Mucosa of rectum (tissue), 2 donors: ENCODE results near the gene NDUFB2.
"Not testable (repeated sequence)": the region's sequence is repeated elsewhere in the genome, so short reads cannot be mapped to it uniquely, and the experiment has no call there.

ENCODE experiments used
- H3K27ac ChIP-seq, 2 donors: one replicate each; pipeline ENCODE4 v1.7.0; 2013; ENCODE audit warnings: inconsistent platforms in 2 of 2, low read depth in 2 of 2, low read length in 2 of 2
- H3K27me3 ChIP-seq, 2 donors: one replicate each; pipeline ENCODE4 v1.7.0; 2013; ENCODE audit warnings: low read length in 2 of 2; ENCODE audit not compliant: control insufficient read depth in 2 of 2, insufficient read depth in 2 of 2
- H3K36me3 ChIP-seq, 2 donors: one replicate each; pipeline ENCODE4 v1.7.0; 2013; ENCODE audit warnings: low read length in 2 of 2; ENCODE audit not compliant: control insufficient read depth in 2 of 2, insufficient read depth in 2 of 2
- H3K4me1 ChIP-seq, 2 donors: one replicate each; pipeline ENCODE4 v1.7.0; 2013; ENCODE audit warnings: low read length in 2 of 2, mild to moderate bottlenecking in 1 of 2; ENCODE audit not compliant: control insufficient read depth in 2 of 2, insufficient read depth in 2 of 2
- H3K4me3 ChIP-seq, 2 donors: one replicate each; pipeline ENCODE4 v1.7.0; 2013; ENCODE audit warnings: low read length in 2 of 2
- H3K9ac ChIP-seq, 2 donors: one replicate each; pipeline ENCODE4 v1.7.0; 2013; ENCODE audit warnings: low read length in 2 of 2, low read depth in 1 of 2, mild to moderate bottlenecking in 1 of 2
- H3K9me3 ChIP-seq, 2 donors: one replicate each; pipeline ENCODE4 v1.7.0; 2013; ENCODE audit warnings: low read length in 2 of 2; ENCODE audit not compliant: control insufficient read depth in 2 of 2
- donor health status: healthy.
- donor health status: Normal muscosa, but diverticular disease.

The NDUFB2 gene

GRCh38 chr7:140702774-140703173 lies 6.3 kb downstream of the NDUFB2 start:
- H3K9me3 ChIP-seq: no peaks in the 10 kb centered on the region
- H3K4me1 ChIP-seq: peaks cover 3 to 7% of the 10 kb centered on the region in 2 donors
- H3K27me3 ChIP-seq: no peaks in the 10 kb centered on the region
- no peak overlapping the region for H3K9ac ChIP-seq
- no peak overlapping the region for H3K4me3 ChIP-seq
- H3K36me3 ChIP-seq: peaks cover 5 to 29% of the 10 kb centered on the region in 2 donors
- no peak overlapping the region for H3K27ac ChIP-seq

GRCh38 chr7:140704205-140704604 lies 7.7 kb downstream of the NDUFB2 start:
- Histone ChIP-seq H3K4me3 (no peak overlapping the region), H3K9ac (no peak overlapping the region), H3K36me3 (peaks cover 5 to 29% of the 10 kb centered on the region in 2 donors), H3K27me3 (no peaks in the 10 kb centered on the region), H3K27ac (no peak overlapping the region), H3K4me1 (no peaks in the 10 kb centered on the region), H3K9me3 (no peaks in the 10 kb centered on the region)

DNA sequence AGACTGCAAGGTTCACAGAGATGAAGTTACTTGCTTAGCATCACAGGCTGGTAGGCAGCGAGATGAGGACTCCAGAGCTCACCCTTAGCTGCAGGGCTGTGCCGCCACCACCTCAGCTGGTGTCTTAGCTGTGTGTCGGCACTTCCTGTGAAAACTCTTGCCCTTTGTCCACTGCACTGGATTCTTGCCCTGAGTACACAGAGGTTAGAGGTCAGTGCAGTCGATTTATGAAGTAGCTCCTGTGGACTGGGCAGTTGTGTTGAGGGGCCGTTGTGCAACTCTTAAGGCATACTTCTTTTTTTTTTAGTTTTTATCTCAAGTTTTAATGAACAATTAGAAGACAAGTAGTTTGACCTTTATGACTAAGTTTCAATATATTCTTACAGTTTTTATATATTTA lies 10.6 kb downstream of the NDUFB2 start:
- Histone ChIP-seq H3K27ac (no peak overlapping the region), H3K4me1 (no peaks in the 10 kb centered on the region), H3K4me3 (no peak overlapping the region), H3K27me3 (no peaks in the 10 kb centered on the region), H3K36me3 (peaks cover 5 to 29% of the 10 kb centered on the region in 2 donors), H3K9ac (no peak overlapping the region), H3K9me3 (no peaks in the 10 kb centered on the region)

DNA sequence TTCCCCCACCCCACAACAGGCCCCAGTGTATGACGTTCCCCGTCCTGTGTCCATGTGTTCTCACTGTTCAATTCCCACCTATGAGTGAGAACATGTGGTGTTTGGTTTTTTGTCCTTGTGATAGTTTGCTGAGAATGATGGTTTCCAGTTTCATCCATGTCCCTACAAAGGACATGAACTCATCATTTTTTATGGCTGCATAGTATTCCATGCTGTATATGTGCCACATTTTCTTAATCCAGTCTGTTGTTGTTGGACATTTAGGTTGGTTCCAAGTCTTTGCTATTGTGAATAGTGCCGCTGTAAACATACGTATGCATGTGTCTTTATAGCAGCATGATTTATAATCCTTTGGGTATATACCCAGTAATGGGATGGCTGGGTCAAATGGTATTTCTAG lies 12.3 kb downstream of the NDUFB2 start:
- not testable (repeated sequence) for H3K4me3 ChIP-seq, H3K9ac ChIP-seq, H3K9me3 ChIP-seq, H3K4me1 ChIP-seq, H3K27me3 ChIP-seq, H3K27ac ChIP-seq
- H3K36me3 ChIP-seq: peaks cover 5 to 22% of the 10 kb centered on the region in 2 donors

DNA sequence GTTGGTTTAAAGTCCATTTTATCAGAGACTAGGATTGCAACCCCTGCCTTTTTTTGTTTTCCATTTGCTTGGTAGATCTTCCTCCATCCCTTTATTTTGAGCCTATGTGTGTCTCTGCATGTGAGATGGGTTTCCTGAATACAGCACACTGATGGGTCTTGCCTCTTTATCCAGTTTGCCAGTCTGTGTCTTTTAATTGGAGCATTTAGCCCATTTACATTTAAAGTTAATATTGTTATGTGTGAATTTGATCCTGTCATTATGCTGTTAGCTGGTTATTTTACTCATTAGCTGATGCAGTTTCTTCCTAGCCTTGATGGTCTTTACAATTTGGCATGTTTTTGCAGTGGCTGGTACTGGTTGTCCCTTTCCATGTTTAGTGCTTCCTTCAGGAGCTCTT lies 15.9 kb downstream of the NDUFB2 start:
- H3K9me3 ChIP-seq, H3K9ac ChIP-seq, H3K27me3 ChIP-seq, H3K36me3 ChIP-seq, H3K4me3 ChIP-seq, H3K27ac ChIP-seq, H3K4me1 ChIP-seq: not testable (repeated sequence)

- H3K9me3 ChIP-seq: no peaks in the 10 kb centered on the region
- no peaks in the 10 kb centered on the region for H3K4me1 ChIP-seq
- no peak overlapping the region for H3K4me3 ChIP-seq
- no peak overlapping the region for H3K27ac ChIP-seq
- H3K27me3 ChIP-seq: no peaks in the 10 kb centered on the region
- no peaks in the 10 kb centered on the region for H3K36me3 ChIP-seq
- no peak overlapping the region for H3K9ac ChIP-seq
These were observed 18.0 kb downstream of the NDUFB2 start for GRCh38 chr7:140714331-140715040.

DNA sequence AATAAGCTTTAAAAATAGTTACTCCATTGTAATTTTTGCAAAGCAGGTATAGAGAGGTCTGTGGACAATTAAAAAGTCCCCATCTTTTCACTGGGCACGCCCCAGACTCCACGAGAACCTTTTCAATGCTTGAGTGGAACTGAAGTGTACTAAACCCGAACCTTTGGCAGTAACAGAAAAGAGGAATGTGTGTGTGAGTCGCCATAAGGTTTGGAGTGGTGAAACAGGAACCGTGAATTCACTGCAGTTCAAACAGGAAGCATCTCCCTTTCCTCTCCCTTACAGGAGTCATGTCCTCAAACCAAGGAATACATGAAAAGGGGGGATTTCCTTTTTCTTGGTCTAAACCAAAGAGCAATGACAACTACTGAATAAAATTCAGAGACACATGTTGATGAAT lies 23.2 kb downstream of the NDUFB2 start:
- Histone ChIP-seq H3K9ac (no peak overlapping the region), H3K4me3 (no peak overlapping the region), H3K27me3 (no peaks in the 10 kb centered on the region), H3K27ac (no peak overlapping the region), H3K9me3 (no peaks in the 10 kb centered on the region), H3K36me3 (peaks cover 0 to 4% of the 10 kb centered on the region in 2 donors), H3K4me1 (no peaks in the 10 kb centered on the region)

- Histone ChIP-seq H3K4me3 (no peak overlapping the region), H3K9ac (no peak overlapping the region), H3K9me3 (no peaks in the 10 kb centered on the region), H3K36me3 (peaks cover 0 to 9% of the 10 kb centered on the region in 2 donors), H3K4me1 (no peaks in the 10 kb centered on the region), H3K27ac (no peak overlapping the region), H3K27me3 (no peaks in the 10 kb centered on the region)
These were observed 25.7 kb downstream of the NDUFB2 start for GRCh38 chr7:140722254-140722653.

DNA sequence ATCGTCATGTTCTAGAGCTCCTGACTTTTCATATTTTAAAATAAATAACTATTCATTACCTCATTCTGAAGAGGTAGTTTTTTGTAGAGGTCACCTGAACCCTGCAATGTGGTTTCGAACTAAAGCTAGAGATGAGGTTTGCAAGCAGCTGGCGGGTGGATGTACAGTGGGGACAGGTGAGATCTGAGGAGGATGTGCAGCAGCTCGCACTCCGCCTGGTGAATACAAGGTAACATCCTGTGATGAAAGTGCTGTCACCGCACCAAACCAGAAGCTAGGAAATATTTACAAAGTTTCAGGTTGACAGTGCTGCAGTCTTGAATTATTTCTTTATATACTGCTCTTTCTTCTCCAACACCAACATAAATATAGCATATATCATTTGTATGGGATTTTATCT lies 26.5 kb downstream of the NDUFB2 start:
- H3K27ac ChIP-seq: no peak overlapping the region
- no peaks in the 10 kb centered on the region for H3K4me1 ChIP-seq
- H3K4me3 ChIP-seq: no peak overlapping the region
- H3K9me3 ChIP-seq: no peaks in the 10 kb centered on the region
- no peaks in the 10 kb centered on the region for H3K27me3 ChIP-seq
- no peak overlapping the region for H3K9ac ChIP-seq
- peaks cover 0 to 9% of the 10 kb centered on the region in 2 donors for H3K36me3 ChIP-seq

DNA sequence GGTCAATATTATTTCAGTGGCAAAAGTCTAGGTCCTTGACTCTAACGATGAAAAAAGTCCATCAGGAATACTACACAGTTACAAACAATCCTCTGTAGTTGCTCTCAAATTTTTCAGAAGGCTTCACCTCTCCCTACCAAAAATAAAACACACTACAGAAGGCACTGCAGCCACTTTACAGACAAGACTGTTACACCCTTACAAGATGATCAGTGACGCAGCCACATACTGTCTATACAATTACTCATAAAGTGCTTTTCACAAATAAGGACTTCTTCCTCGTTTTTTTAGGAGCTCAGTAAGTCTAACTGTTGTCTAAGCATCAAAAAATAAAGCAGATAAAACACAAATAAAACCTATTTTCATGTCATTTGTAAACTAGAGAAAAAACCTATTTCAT lies 27.1 kb downstream of the NDUFB2 start:
- H3K9me3 ChIP-seq: no peaks in the 10 kb centered on the region
- no peak overlapping the region for H3K27ac ChIP-seq
- no peaks in the 10 kb centered on the region for H3K4me1 ChIP-seq
- no peak overlapping the region for H3K4me3 ChIP-seq
- no peaks in the 10 kb centered on the region for H3K27me3 ChIP-seq
- H3K36me3 ChIP-seq: peaks cover 0 to 9% of the 10 kb centered on the region in 2 donors
- H3K9ac ChIP-seq: no peak overlapping the region
